Neural cell (in vitro differentiated cells): ENCODE results near the gene VSIR. TPM values are rescaled to one million over a fixed set of nuclear protein-coding genes. Genes with fewer than 3 reads are reported as not detected.
A peak's percentile ranks its signal among the peaks of the same experiment; 100 is the strongest.

Experiments used
- H2AFZ ChIP-seq: fragments of 200-600, 300-800 bp; sonication (generic), shearing (Covaris generic); 2 replicates; pipeline ENCODE4 v1.6.0; 2014; ENCODE audit warnings: low read depth, mild to moderate bottlenecking, antibody characterized with exemption, low read length, moderate library complexity
- H3F3A ChIP-seq: fragments of 200-600 bp; shearing (Covaris generic); 2 replicates; pipeline ENCODE4 v1.6.1; 2016; ENCODE audit warnings: mild to moderate bottlenecking, moderate library complexity, mixed read lengths, antibody characterized with exemption, low read length; ENCODE audit not compliant: insufficient read depth, poor library complexity, severe bottlenecking
- H3K27ac ChIP-seq: fragments of 200-600, 300-800 bp; sonication (generic), shearing (Covaris generic); 2 replicates; pipeline ENCODE4 v1.5.1; 2014; ENCODE audit warnings: mild to moderate bottlenecking, low read length, moderate library complexity
- H3K27me3 ChIP-seq: fragments of 300-800, 200-600 bp; sonication (generic), shearing (Covaris generic); 2 replicates; pipeline ENCODE4 v1.6.0; 2014; ENCODE audit warnings: mild to moderate bottlenecking, low read depth, low read length, moderate library complexity; ENCODE audit not compliant: insufficient read depth
- H3K36me3 ChIP-seq: fragments of 300-800, 200-600 bp; sonication (generic), shearing (Covaris generic); 2 replicates; pipeline ENCODE4 v1.5.1; 2014; ENCODE audit warnings: mild to moderate bottlenecking, antibody characterized with exemption, low read length, moderate library complexity; ENCODE audit not compliant: insufficient read depth
- H3K4me2 ChIP-seq: fragments of 300-800, 200-600 bp; sonication (generic), shearing (Covaris generic); 2 replicates; pipeline ENCODE4 v1.6.0; 2014; ENCODE audit warnings: mild to moderate bottlenecking, low read length
- H3K4me3 ChIP-seq: fragments of 300-800, 200-600 bp; sonication (generic), shearing (Covaris generic); 2 replicates; pipeline ENCODE4 v1.5.1; 2014; ENCODE audit warnings: mild to moderate bottlenecking, low read length, moderate library complexity
- H3K79me2 ChIP-seq: fragments of 200-600 bp; shearing (Covaris generic); replicated peaks from 2 replicates; pipeline ENCODE4 v1.6.0; 2014; ENCODE audit warnings: mild to moderate bottlenecking, low read length, moderate library complexity; ENCODE audit not compliant: insufficient read depth
- H3K9ac ChIP-seq: fragments of 300-800, 200-600 bp; sonication (generic), shearing (Covaris generic); 2 replicates; pipeline ENCODE4 v1.6.1; 2016; ENCODE audit warnings: mild to moderate bottlenecking, low read length, mixed read lengths
- H3K9me2 ChIP-seq: fragments of 200-600 bp; shearing (Covaris generic); 2 replicates; pipeline ENCODE4 v1.6.1; 2016; ENCODE audit warnings: mild to moderate bottlenecking, low read length, mixed read lengths; ENCODE audit not compliant: insufficient read depth
- H3K9me3 ChIP-seq: fragments of 200-600, 300-800 bp; sonication (generic), shearing (Covaris generic); 2 replicates; pipeline ENCODE4 v1.6.1; 2016; ENCODE audit warnings: mild to moderate bottlenecking, mixed run types, low read length, moderate library complexity, mixed read lengths
- H4K20me1 ChIP-seq: fragments of 200-600 bp; shearing (Covaris generic); 2 replicates; pipeline ENCODE4 v1.6.1; 2016; ENCODE audit warnings: mild to moderate bottlenecking, mixed run types; ENCODE audit not compliant: insufficient read depth
- EP300 ChIP-seq: fragments of 450-650 bp; conservative IDR thresholded peaks from 2 replicates; pipeline ENCODE4 v1.6.1; 2014; ENCODE audit warnings: antibody characterized with exemption, mild to moderate bottlenecking, moderate library complexity; ENCODE audit not compliant: poor library complexity, severe bottlenecking
- EZH2 ChIP-seq: fragments of 200-600, 300-800 bp; shearing (Covaris generic), sonication (generic); IDR thresholded peaks from 2 replicates; pipeline ENCODE4 v1.6.1; 2014; ENCODE audit warnings: antibody characterized with exemption, low read length, borderline replicate concordance, mild to moderate bottlenecking; ENCODE audit not compliant: insufficient read depth, poor library complexity, severe bottlenecking
- MXI1 ChIP-seq: fragments of 450-650 bp; conservative IDR thresholded peaks from 2 replicates; pipeline ENCODE4 v1.6.1; 2014; ENCODE audit warnings: antibody characterized with exemption, mild to moderate bottlenecking; ENCODE audit not compliant: poor library complexity, severe bottlenecking
- POLR2AphosphoS5 ChIP-seq: IDR thresholded peaks from 2 replicates; pipeline ENCODE4 v1.6.1; 2012
- RAD21 ChIP-seq: fragments of 450-650 bp; conservative IDR thresholded peaks from 2 replicates; pipeline ENCODE4 v1.6.1; 2014; ENCODE audit warnings: antibody characterized with exemption, mild to moderate bottlenecking, moderate library complexity
- TAF1 ChIP-seq: IDR thresholded peaks from 2 replicates; pipeline ENCODE4 v1.6.1; 2012; ENCODE audit warnings: low read depth
- polyA plus RNA-seq: library from polyadenylated mRNA; depleted of rRNA; stranded (reverse); fragments of >200 nt; gene quantifications from 2 replicates; pipeline ENCODE4 v1.2.3, GENCODE V29; 2014
- TF ChIP-seq, protein P1 (sequence below): IDR thresholded peaks from 2 replicates; pipeline ENCODE4 v1.6.1; 2012; ENCODE audit warnings: borderline replicate concordance
- TF ChIP-seq, protein P2 (sequence below): fragments of 450-650 bp; IDR thresholded peaks from 2 replicates; pipeline ENCODE4 v1.5.1; 2014; ENCODE audit warnings: antibody characterized with exemption, mild to moderate bottlenecking, moderate library complexity; ENCODE audit not compliant: poor library complexity, severe bottlenecking

VSIR gene
- polyA plus RNA-seq, 1 donor from 2014 or later, result not detected

DNA sequence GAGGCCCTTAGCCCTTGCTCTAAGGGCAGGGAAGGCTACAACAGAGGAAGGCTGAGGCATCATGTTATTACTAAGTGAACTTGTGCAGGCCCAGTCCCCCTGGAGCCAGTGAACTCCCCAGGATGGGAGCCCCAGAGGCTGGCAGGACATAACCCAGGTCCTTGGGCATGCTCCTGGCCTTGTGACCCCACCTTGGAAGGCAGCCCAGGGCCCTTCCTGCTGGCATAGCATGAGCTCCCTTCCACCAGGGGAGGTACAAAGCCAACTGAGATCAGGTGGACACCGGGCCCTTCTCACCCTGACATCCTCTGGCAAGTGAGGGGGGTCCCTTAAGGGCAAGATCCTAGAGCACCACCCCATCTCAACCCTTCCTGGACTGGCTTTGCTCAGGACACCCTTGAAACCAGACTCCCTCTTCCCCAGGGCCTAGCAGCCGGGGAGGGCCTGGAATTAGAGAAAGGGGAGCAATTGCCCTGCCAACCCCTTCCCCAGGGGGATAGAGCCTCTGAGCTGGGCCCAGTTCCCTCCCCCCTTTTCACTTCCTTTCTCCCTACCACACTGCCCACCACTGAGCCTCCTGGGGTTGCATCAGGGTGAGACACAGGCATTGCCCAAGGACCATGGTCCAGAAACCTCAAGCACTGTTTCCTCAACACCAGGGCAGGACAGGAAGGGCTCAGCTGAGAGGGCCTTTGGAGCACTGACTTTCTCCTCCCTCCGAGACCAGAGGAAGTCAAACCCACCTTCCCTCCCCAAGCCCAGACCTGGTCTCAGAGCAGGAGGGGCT is 1.8 kb upstream of the VSIR start:
- Histone ChIP-seq H3K9me2 (no peaks in the 10 kb centered on the region), H3K36me3 (no peaks in the 10 kb centered on the region), H3K4me2 (no peak overlapping the region), H3K4me3 (no peak overlapping the region), H2AFZ (no peak overlapping the region), H3K27ac (no peak overlapping the region), H3F3A (no peaks in the 10 kb centered on the region), H3K79me2 (no peaks in the 10 kb centered on the region), H4K20me1 (no peaks in the 10 kb centered on the region), H3K9me3 (no peaks in the 10 kb centered on the region), H3K9ac (no peak overlapping the region), H3K27me3 (peaks cover 24% of the 10 kb centered on the region)
- TF ChIP-seq EP300, result no peak
- TF ChIP-seq TAF1, result no peak
- TF ChIP-seq POLR2AphosphoS5, result no peak
- TF ChIP-seq, protein P1, sequence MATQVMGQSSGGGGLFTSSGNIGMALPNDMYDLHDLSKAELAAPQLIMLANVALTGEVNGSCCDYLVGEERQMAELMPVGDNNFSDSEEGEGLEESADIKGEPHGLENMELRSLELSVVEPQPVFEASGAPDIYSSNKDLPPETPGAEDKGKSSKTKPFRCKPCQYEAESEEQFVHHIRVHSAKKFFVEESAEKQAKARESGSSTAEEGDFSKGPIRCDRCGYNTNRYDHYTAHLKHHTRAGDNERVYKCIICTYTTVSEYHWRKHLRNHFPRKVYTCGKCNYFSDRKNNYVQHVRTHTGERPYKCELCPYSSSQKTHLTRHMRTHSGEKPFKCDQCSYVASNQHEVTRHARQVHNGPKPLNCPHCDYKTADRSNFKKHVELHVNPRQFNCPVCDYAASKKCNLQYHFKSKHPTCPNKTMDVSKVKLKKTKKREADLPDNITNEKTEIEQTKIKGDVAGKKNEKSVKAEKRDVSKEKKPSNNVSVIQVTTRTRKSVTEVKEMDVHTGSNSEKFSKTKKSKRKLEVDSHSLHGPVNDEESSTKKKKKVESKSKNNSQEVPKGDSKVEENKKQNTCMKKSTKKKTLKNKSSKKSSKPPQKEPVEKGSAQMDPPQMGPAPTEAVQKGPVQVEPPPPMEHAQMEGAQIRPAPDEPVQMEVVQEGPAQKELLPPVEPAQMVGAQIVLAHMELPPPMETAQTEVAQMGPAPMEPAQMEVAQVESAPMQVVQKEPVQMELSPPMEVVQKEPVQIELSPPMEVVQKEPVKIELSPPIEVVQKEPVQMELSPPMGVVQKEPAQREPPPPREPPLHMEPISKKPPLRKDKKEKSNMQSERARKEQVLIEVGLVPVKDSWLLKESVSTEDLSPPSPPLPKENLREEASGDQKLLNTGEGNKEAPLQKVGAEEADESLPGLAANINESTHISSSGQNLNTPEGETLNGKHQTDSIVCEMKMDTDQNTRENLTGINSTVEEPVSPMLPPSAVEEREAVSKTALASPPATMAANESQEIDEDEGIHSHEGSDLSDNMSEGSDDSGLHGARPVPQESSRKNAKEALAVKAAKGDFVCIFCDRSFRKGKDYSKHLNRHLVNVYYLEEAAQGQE, result no peak
- TF ChIP-seq MXI1, result no peak
- TF ChIP-seq, protein P2, sequence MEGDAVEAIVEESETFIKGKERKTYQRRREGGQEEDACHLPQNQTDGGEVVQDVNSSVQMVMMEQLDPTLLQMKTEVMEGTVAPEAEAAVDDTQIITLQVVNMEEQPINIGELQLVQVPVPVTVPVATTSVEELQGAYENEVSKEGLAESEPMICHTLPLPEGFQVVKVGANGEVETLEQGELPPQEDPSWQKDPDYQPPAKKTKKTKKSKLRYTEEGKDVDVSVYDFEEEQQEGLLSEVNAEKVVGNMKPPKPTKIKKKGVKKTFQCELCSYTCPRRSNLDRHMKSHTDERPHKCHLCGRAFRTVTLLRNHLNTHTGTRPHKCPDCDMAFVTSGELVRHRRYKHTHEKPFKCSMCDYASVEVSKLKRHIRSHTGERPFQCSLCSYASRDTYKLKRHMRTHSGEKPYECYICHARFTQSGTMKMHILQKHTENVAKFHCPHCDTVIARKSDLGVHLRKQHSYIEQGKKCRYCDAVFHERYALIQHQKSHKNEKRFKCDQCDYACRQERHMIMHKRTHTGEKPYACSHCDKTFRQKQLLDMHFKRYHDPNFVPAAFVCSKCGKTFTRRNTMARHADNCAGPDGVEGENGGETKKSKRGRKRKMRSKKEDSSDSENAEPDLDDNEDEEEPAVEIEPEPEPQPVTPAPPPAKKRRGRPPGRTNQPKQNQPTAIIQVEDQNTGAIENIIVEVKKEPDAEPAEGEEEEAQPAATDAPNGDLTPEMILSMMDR, result no peak

DNA sequence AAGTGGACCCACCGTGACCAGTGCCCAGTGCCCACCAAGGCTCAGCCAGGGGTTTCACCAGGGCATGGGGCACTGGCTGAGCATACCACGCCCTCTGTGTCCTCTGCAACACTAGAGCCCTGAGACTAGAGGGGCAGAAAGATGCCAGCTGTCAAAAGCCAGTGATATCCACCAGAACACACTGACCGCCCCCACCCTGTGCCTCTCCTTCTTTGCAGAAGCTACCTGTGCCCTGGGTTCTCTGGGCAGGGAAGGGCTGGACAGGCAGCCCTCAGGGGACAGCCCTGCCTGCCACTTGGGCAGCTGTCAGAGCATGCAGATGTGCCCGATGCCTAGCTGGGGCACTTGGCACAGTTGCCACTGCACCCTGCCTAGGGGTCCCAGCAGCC is 494 bp downstream of the VSIR start:
- no peak overlapping the region for H3K27ac ChIP-seq

More for the DNA sequence above, 494 bp downstream of the VSIR start:
- TF ChIP-seq RAD21 (no peak), POLR2AphosphoS5 (no peak), MXI1 (no peak), TAF1 (no peak), EZH2 (no peak)
- no peaks in the 10 kb centered on the region for H4K20me1 ChIP-seq
- H3K36me3 ChIP-seq, result no peaks in the 10 kb centered on the region
- H3K4me2 ChIP-seq, result no peak overlapping the region
- no peaks in the 10 kb centered on the region for H3K79me2 ChIP-seq
- peak overlapping the region; percentile 56 for H3K4me3 ChIP-seq
- H2AFZ ChIP-seq, result no peak overlapping the region
- no peaks in the 10 kb centered on the region for H3K9me2 ChIP-seq
- H3K27me3 ChIP-seq, result peaks cover 24% of the 10 kb centered on the region
- no peaks in the 10 kb centered on the region for H3F3A ChIP-seq
- H3K9me3 ChIP-seq, result no peaks in the 10 kb centered on the region
- no peak overlapping the region for H3K9ac ChIP-seq
